DOHH2 (cell line): Measurements from ENCODE around the gene NLRP8.

Source experiments
- CTCF ChIP-seq: fragments of 200-600 bp; sonication (generic); IDR thresholded peaks from one replicate; pipeline ENCODE4 v1.5.1; 2014; ENCODE audit warnings: antibody characterized with exemption, mild to moderate bottlenecking, low read depth, low read length; ENCODE audit not compliant: poor library complexity, severe bottlenecking
- EZH2phosphoT487 ChIP-seq: fragments of 200-600 bp; sonication (generic); IDR thresholded peaks from 2 replicates; pipeline ENCODE4 v1.6.1; 2017; ENCODE audit warnings: borderline replicate concordance, mild to moderate bottlenecking, antibody characterized with exemption, low read length, moderate library complexity, mixed read lengths

- no peak for TF ChIP-seq CTCF
- TF ChIP-seq EZH2phosphoT487, result no peak
Observed at GRCh38 chr19:55985254-55985653, 37.6 kb downstream of the NLRP8 start.
